NCI-H510A (cell line): ENCODE results near the gene DST.

ENCODE experiments used
- DNase-seq: peaks from one replicate; lab custom pipeline; 2025; lab: John Stamatoyannopoulos, UW

Gene DST

DNA sequence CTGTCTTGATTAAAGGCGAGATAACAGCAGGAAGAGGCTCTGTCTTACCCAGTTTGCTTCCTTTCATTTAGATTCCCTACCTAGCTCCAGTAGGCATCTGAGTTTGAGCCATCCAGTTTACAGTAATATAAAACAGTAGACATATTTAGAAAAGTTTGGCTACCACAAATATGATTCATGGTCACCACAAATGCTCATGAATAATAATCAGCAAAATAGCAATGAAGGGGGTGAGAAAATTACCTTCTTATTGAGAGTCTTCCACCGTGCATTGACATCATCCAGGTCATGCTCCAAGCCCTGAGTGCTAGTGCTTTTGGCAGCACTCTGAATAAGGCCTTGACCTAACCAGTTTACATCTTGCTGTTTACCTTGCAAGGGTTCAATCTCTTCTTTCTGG is 106.2 kb downstream of the DST start:
- DNase-seq = no peak

DNA sequence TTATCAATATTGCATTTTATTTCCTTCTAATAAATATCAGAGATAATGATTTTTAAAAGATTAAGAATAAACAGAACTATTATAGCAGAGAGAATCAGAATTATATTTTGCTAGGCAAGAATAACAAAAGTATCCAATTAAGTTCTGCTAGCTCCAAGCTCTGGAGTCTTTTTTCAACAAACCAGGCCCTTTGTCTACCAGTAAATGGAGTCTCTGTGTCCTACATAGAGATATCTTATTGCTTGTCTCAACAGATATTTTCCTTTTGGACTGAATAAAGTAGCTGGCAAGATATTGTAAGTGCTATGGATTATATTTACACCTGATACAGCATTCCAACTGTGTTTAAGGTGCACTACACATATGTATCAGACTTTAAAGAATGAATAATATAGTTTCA is 107.1 kb downstream of the DST start:
- no peak for DNase-seq

- DNase-seq = no peak
Observed at GRCh38 chr6:56534680-56535419, 107.8 kb downstream of the DST start.

DNA sequence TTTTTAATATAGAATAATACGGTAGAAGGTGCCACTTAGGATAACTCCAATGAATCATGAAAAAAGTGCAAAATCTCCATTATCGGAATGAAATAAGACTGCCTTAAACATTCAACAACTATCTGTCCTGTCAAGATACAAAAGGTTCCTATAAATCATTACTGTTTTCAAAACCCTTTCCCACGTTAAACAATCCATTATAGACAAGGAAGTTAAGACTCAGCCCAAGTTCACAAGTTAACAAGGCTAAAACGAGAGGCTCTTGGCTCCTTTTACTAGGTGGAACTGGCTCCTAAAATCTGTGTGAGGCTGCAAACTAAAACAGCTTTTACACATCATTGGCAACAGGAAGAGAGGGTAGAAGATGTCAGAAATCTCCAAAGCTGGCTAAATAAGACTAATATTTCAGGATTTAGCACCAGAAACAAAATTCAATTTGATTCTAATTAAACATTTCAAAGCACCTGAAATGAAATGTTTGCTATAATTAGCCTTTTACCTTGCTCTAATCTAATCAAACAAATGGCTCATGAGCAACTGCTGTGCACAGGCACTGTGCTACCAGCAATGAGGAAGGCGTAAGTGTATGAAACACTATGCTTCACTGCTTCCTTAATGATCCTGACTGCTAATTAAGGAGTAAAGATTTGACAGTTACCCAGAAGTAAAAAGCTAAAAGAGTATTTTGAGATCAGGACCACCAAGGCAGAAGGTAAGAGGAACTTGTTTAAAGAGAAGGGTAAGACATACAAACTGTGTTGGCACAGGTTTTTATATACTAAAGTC is 109.7 kb downstream of the DST start:
- DNase-seq = no peak

GRCh38 chr6:56531839-56532595 is 110.7 kb downstream of the DST start:
- no peak for DNase-seq

GRCh38 chr6:56529594-56530191 is 113.0 kb downstream of the DST start:
- no peak for DNase-seq

DNA sequence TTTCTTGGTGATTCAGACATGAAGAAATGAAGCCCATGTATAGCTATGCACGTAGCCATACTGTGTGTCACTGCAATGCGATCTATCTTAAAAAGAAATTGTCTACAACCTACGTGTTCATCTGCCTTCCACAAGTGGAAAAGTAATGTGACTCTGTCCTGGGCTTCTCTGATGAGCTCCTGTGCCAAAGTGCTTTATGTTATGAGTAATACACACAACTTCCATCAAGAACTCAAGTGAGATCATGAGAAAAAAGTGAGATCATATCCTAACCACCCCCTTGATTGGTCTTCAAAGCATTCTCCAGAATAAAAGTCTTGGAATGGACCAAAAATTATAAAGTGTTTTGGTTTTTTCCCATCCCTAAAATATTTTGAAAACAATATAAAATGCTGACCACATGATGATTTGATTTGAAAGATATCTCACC is 114.3 kb downstream of the DST start:
- DNase-seq = no peak

DNA sequence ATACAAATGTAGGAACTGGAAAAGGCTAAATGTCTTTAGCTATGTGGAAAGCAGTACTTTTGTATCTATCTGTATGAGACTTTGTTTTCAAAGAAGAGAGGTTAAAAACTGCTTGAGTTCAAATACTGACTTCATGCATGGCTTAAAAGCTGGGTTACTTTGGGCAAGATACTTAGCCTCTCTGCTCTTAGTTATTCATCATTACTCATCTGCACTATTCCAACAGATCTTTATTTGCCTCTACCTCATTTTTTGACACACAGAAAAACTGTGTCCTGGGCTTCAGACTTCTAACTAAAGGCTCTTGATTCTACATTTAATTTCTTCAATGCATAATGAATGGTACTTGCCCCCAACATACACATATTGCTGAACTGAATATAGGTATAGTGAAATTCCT is 114.8 kb downstream of the DST start:
- no peak for DNase-seq

GRCh38 chr6:56526860-56527544 is 115.7 kb downstream of the DST start:
- no peak for DNase-seq

- DNase-seq = no peak
Observed at GRCh38 chr6:56525974-56526789, 116.5 kb downstream of the DST start.

DNA sequence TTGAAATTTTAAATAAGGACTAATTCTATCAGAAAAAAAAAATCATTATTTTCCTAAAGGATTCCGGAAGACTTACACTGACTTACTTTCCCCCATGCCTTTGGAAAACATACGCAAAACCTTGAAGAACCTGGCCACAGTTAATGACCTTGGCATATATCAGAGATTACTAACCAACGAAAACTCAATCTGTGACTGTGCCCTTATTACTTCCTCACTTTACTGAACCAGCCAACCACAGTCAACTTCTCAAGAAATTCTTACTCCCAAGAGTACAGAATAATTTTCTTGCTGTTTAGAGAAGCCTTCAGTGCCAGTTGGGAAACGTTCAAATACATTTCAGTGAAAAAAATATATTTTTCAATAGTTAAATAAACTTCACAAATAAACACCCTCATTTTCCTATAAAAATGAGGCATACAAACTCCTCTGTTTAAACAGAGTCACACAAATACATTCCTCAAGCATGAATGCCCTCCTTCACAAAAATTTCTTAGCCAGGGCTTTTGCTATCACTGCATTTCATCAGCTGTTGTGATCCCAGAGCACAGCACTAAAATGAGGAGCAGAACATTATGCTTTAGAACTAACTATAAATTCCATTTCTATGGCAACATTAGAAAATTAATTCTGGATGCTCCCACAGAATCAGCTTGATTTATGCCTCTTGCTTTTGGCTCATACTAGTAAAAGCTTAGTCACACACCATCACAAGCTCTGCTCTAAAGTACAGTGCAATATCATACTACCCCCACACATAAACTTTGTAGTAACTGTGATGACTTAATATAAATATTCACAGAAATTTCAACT is 117.6 kb downstream of the DST start:
- no peak for DNase-seq

- no peak for DNase-seq
Observed at GRCh38 chr6:56522495-56523270, 120.0 kb downstream of the DST start.

- DNase-seq = no peak
Observed at GRCh38 chr6:56521976-56522375, 120.7 kb downstream of the DST start.

- no peak for DNase-seq
Observed at GRCh38 chr6:56521454-56521853, 121.2 kb downstream of the DST start.

DNA sequence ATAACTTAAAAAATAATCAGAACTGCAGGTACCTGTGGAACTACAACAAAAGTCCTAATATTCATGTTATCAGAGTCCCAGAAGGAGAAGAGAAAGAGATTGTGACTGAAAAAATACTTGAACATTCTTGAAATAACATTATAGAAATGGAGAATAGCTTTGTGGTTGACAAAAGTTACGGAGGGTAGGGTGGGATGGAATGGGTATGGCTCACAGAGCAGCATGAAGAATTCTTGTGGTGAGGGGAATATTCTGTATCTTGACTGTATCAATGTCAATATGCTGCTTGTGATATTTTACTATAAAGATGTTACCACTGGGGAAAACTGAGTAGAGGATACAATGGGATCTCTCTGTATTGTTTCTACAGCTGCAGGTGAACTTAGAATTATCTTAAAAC is 122.5 kb downstream of the DST start:
- DNase-seq = no peak

DNA sequence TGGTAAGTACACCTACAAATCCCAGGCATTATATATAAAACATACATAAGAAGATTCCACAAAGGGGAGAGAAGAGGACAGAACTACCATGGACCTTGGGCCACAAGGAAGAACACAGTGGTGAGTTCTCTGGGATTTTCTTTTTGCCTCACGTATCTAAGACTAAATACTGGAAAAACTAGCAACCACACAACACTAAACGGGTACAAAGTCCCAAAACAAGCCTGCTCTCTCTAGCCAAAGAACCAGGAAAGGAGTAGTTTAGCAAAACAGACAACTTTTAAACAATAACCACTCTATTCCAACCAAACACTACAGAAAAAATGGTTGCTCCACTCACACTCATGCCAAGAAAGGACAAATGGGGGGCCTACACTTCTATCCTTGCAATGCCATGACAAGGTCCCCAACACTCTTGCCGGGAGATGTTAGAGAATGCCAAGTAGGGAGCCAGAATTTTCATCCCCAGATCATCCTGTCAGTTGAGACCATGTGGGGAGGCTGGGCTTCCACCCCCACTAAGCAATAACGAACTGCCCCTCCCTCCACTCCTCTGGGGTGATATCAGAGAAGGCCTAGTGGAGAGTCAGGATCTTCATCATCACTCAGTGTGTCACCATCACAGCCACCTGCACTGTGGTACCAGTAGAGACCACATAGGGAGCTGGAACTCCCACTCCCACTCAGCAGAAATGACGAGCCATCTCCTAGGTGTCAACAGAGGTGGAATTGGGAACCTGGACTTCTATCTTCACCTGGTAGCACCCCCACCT is 123.5 kb downstream of the DST start:
- DNase-seq = no peak

DNA sequence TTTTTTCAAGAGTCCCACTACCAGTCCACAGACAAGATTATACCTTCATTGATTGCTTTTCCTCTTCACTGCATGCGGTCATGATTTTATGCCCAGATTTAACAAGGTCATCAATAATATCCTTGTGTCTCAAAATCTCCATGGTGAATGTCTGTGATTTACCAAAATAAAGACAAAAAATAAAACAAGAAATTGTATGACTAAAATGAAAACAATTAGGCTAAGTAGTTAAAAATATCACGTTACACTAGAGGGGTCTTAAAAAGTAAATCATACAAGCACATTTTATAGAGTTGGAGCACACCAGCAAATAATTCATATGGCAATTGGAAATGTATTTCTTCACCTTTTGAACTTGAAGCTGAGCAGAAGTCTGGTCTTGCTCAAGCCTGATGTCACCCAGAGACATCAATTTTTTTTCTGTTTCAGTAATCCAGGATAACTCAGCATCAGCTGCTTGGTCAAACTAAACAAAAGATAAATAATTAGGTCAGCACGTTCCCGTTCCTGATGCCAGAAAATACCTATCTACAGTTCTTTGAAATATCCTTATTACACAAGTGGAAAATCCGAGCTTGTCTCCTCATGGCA is 125.4 kb downstream of the DST start:
- DNase-seq = peak; percentile 15

DNA sequence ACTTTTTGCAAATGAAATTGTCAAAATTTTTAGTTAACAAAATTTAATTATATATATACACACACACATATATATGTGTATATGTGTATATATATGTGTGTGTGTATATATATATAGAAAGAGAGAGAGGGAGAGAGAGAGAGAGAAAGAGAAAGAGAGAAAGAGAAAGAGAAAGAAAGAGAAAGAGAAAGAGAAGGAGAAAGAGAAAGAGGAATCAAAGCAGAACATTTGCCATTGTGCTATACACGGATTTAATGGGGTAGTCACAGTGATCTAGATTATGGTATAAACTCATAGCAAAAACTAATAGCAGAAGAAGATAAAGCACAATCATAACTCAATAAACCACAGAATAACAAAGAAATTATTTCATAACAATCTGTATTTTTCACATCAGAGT is 126.7 kb downstream of the DST start:
- no peak for DNase-seq
